ENCODE results near the gene MAST1.
"Not testable (repeated sequence)": the region's sequence is repeated elsewhere in the genome, so short reads cannot be mapped to it uniquely, and the experiment has no call there.

The MAST1 gene

GRCh38 chr19:12896460-12896859 is 58.1 kb downstream of the MAST1 start:
- no peak for DNase-seq (ENCODE audit: low read depth)

GRCh38 chr19:12899891-12900518 is 61.7 kb downstream of the MAST1 start:
- no peak for DNase-seq (ENCODE audit: low read depth)

- no peak for DNase-seq (ENCODE audit: low read depth)
Observed at GRCh38 chr19:12907166-12907565, 68.9 kb downstream of the MAST1 start.

GRCh38 chr19:12912571-12912970 is 74.3 kb downstream of the MAST1 start:
- no peak for DNase-seq (ENCODE audit: low read depth)

DNA sequence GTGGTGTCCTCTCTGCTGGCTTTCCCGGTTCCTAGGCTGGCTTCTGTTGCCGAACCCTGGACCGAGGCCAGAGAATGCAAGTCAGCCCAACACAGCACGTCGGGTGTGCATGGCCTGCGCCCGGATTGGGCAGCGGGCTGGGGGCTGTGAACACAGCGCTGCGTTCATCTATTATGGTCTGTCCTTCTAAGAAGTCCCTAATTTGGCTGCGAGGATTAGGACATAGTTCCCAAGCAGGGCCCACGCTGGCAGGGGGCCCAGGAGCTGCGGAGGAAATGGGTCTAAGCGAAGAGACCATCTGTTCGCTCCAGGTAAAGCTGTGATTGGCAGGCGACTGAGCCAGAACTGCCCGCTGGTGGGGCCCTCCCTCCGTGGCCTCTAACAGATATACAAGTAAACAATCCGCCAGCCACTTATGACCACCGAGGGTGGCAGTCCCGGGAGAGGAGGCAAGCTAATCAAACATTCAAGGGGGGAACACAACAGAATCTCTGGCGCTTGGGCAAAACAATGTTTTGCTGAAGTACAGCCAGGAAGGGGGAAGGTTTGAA is 74.8 kb downstream of the MAST1 start:
- DNase-seq (ENCODE audit: low read depth), result peak; percentile 20

- no peak for DNase-seq (ENCODE audit: low read depth)
Observed at GRCh38 chr19:12913851-12914690, 75.8 kb downstream of the MAST1 start.

DNA sequence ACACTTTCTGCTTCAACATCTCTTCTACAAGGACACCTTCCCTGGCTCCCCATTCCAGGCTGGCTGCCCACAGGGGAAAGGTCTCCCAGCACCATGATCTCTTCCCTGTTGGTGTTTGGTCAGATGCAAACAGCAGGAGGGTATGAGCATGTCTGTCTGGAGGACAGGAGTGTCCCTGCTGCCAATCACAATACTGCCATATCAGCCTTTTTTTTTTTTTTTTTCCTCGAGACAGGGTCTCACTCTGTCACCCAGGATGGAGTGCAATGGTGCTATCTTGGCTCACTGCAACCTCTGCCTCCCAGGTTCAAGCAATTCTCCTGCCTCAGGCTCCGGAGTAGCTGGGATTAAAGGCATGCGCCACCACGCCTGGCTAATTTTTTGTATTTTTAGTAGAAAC is 77.5 kb downstream of the MAST1 start:
- DNase-seq (ENCODE audit: low read depth), result not testable (repeated sequence)

- no peak for DNase-seq (ENCODE audit: low read depth)
Observed at GRCh38 chr19:12918253-12918652, 79.9 kb downstream of the MAST1 start.

DNA sequence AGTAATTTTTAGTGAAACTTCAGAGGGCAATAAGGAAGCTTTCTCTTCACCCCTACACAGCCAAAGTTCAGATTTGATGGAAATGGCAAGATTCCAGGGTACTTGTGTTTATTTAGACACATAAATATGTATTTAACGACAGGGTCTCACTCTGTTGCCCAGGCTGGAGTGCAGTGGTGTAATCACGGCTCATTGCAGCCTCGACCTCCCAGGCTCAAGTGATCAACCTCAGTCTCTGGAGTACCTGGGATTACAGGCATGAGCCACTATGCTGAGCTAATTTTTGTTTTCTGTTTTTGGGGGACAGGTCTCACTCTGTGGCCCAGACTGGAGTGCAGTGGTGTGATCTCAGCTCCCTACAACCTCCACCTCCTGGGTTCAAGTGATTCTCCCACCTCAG is 82.7 kb downstream of the MAST1 start:
- no peak for DNase-seq (ENCODE audit: low read depth)

- no peak for DNase-seq (ENCODE audit: low read depth)
Observed at GRCh38 chr19:12922959-12923358, 84.6 kb downstream of the MAST1 start.
